Psoas muscle (tissue), 8 donors: ENCODE data around the gene IL9. TPM values are rescaled to one million over a fixed set of nuclear protein-coding genes. Genes with fewer than 3 reads are reported as not detected.
A peak's percentile ranks its signal among the peaks of the same experiment; 100 is the strongest.

Source experiments
- ATAC-seq, 4 donors: fragments of 200-7000 bp; cut with Tn5 transposase; one replicate each; pipeline ENCODE4 v1.9.1; 2020; ENCODE audit warnings: moderate library complexity in 3 of 4, mild to moderate bottlenecking in 2 of 4
- DNase-seq, 2 donors: peaks; one replicate each; pipeline ENCODE4 v3.0.0-alpha.2; 2020
- H3K27ac ChIP-seq: fragments of 200-600 bp; one replicate; pipeline ENCODE4 v1.8.0; 2022
- H3K27me3 ChIP-seq, 3 donors: fragments of 200-600 bp in 1 of 3; one replicate each; pipeline versions ENCODE4 v1.6.1 to v1.8.0; 2013 to 2022; ENCODE audit warnings: low read length in 2 of 3, mild to moderate bottlenecking in 2 of 3, moderate library complexity in 1 of 3; ENCODE audit not compliant: insufficient read depth in 3 of 3
- H3K36me3 ChIP-seq, 2 donors: fragments of 200-600 bp in 1 of 2; one replicate each; pipeline versions ENCODE4 v1.6.1 to v1.8.0; 2013 to 2022; ENCODE audit warnings: low read depth in 1 of 2, mild to moderate bottlenecking in 1 of 2, moderate library complexity in 1 of 2; ENCODE audit not compliant: insufficient read depth in 1 of 2
- H3K4me1 ChIP-seq: fragments of 200-600 bp; one replicate; pipeline ENCODE4 v1.8.0; 2022
- H3K4me3 ChIP-seq: fragments of 200-600 bp; one replicate; pipeline ENCODE4 v1.8.0; 2022; ENCODE audit warnings: mild to moderate bottlenecking
- H3K9me3 ChIP-seq: fragments of 200-600 bp; one replicate; pipeline ENCODE4 v1.8.0; 2022
- CTCF ChIP-seq: fragments of 200-600 bp; IDR thresholded peaks from one replicate; pipeline ENCODE4 v1.8.0; 2022; ENCODE audit warnings: antibody characterized with exemption
- WGBS, 3 donors: extraction: QIAGEN DNeasy Blood & Tissue Kit; methylation state at CpG; one replicate each; pipeline versions ENCODE4 v1.1.6 to v1.1.7; 2013; 5-methylcytosine and 5-hydroxymethylcytosine counted together
- intact Hi-C, 2 donors: fragments of 100-400 bp; cut with DNase I; formaldehyde crosslinking; loops; one replicate each; pipeline versions ENCODE4 v1.11.0 to v1.14.2; 2022
- polyA plus RNA-seq, 3 donors: library from polyadenylated mRNA; stranded (reverse); fragments of 200-250 nt; gene quantifications; one replicate each; pipeline ENCODE4 v1.2.3, GENCODE V29; 2013
- total RNA-seq, 4 donors: library from RNA; stranded (reverse); fragmentation: NEBNext Ultra II Directional in 2 of 4; extraction: Animal tissue kit (Norgen Biotek cat#: 25700) in 2 of 4; gene quantifications; one replicate each; pipeline versions ENCODE4 v1.2.1 to v1.2.4, GENCODE V29; 2021 to 2023
- donor health status: healthy with polysubstance abuse.
- donor health status: DM: no; HTN: no; CAD: no; lungs with moderate emphysema.
- donor health status: Bipolar disorder and iron deficiency.
- donor health status: healthy.
- donor health status: DM: yes; HTN: yes; CAD: no.
- donor health status: DM: no; HTN: no; CAD: no.
- donor health status: DM: no; HTN: no; CAD: no.
- donor health status: DM: yes; HTN: yes; CAD: no.

IL9 gene
- total and polyA plus RNA-seq, 7 donors, result not detected

- no peak overlapping the region for H3K27ac ChIP-seq
- ATAC-seq, result no peak
- no peak for TF ChIP-seq CTCF
- H3K4me3 ChIP-seq, result no peak overlapping the region
- intact Hi-C loops, result no loop called here
- H3K9me3 ChIP-seq, result no peaks in the 10 kb centered on the region
- no peaks in the 10 kb centered on the region for H3K27me3 ChIP-seq
- peaks cover 8% of the 10 kb centered on the region for H3K4me1 ChIP-seq
- no peak for DNase-seq
- no peaks in the 10 kb centered on the region for H3K36me3 ChIP-seq
These were observed 28.0 kb downstream of the IL9 start for GRCh38 chr5:135867599-135867998.

GRCh38 chr5:135866016-135866415 lies 29.6 kb downstream of the IL9 start:
- peaks cover 12% of the 10 kb centered on the region for H3K4me1 ChIP-seq
- no peaks in the 10 kb centered on the region for H3K36me3 ChIP-seq
- H3K27ac ChIP-seq, result no peak overlapping the region
- intact Hi-C loops, result no loop called here
- WGBS, 3 donors, result 86 to 95% (median 94%) methylated on average over 2 of the region's 2 CpGs
- H3K9me3 ChIP-seq, result no peaks in the 10 kb centered on the region
- DNase-seq (no peak), ATAC-seq (no peak)
- no peak overlapping the region for H3K4me3 ChIP-seq
- no peak for TF ChIP-seq CTCF
- no peaks in the 10 kb centered on the region for H3K27me3 ChIP-seq

- H3K36me3 ChIP-seq, result no peaks in the 10 kb centered on the region
- DNase-seq (peak; percentile 37 to 67), ATAC-seq (peak; percentile 87 to 96 (median 94))
- peak overlapping the region; percentile 50 for H3K27ac ChIP-seq
- TF ChIP-seq CTCF, result no peak
- H3K9me3 ChIP-seq, result no peaks in the 10 kb centered on the region
- 19 to 30% (median 28%) methylated on average over 3 of the region's 3 CpGs for WGBS, 3 donors
- no peaks in the 10 kb centered on the region for H3K27me3 ChIP-seq
- H3K4me1 ChIP-seq, result peaks cover 12% of the 10 kb centered on the region
- intact Hi-C loops, result no loop called here
- no peak overlapping the region for H3K4me3 ChIP-seq
These were observed 30.9 kb downstream of the IL9 start for GRCh38 chr5:135864503-135865435.

- 96 to 98% (median 97%) methylated on average over 2 of the region's 2 CpGs for WGBS, 3 donors
- no peaks in the 10 kb centered on the region for H3K9me3 ChIP-seq
- TF ChIP-seq CTCF, result no peak
- no peak for ATAC-seq
- DNase-seq, result no peak
- H3K27me3 ChIP-seq, result no peaks in the 10 kb centered on the region
- intact Hi-C loops, result no loop called here
- H3K4me3 ChIP-seq, result no peak overlapping the region
- no peak overlapping the region for H3K27ac ChIP-seq
- no peaks in the 10 kb centered on the region for H3K36me3 ChIP-seq
- peaks cover 12% of the 10 kb centered on the region for H3K4me1 ChIP-seq
These were observed 32.9 kb downstream of the IL9 start for GRCh38 chr5:135862744-135863143.

- intact Hi-C loops, result no loop called here
- Histone ChIP-seq H3K27me3 (no peaks in the 10 kb centered on the region), H3K9me3 (no peaks in the 10 kb centered on the region), H3K27ac (no peak overlapping the region), H3K4me1 (peaks cover 12% of the 10 kb centered on the region), H3K36me3 (no peaks in the 10 kb centered on the region), H3K4me3 (no peak overlapping the region)
- TF ChIP-seq CTCF, result no peak
- no peak for DNase-seq
- ATAC-seq, result no peak
These were observed 33.6 kb downstream of the IL9 start for GRCh38 chr5:135862086-135862485.
